Stimulated activated CD8-positive, alpha-beta memory T cell treated with anti-CD3 and anti-CD28 coated beads, Interleukin-7, amount 100 ng/mL, for 24 hours (primary cell): ENCODE measurements around the gene CDC42BPA.
"Not testable (repeated sequence)": the region's sequence is repeated elsewhere in the genome, so short reads cannot be mapped to it uniquely, and the experiment has no call there.

ENCODE experiments used
- DNase-seq: peaks from one replicate; pipeline ENCODE4 v3.0.0-alpha.2; 2020; ENCODE audit warnings: low read depth

CDC42BPA gene

GRCh38 chr1:226960944-226961765 lies 357.1 kb downstream of the CDC42BPA start:
- DNase-seq: no peak

DNA sequence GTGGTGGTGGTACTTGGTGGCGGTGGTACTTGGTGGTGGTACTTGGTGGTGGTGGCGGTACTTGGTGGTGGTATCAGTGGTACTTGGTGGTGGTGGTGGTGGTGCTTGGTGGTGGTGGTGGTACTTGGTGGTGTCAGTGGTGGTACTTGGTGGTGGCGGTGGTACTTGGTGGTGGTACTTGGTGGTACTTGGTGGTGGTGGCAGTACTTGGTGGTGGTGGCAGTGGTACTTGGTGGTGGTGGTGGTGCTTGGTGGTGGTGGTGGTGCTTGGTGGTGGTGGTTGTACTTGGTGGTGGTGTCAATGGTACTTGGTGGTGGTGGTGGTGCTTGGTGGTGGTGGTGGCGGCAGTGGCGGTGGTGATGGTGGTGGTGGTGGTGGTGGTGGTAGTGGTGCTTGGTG lies 358.0 kb downstream of the CDC42BPA start:
- no peak for DNase-seq

DNA sequence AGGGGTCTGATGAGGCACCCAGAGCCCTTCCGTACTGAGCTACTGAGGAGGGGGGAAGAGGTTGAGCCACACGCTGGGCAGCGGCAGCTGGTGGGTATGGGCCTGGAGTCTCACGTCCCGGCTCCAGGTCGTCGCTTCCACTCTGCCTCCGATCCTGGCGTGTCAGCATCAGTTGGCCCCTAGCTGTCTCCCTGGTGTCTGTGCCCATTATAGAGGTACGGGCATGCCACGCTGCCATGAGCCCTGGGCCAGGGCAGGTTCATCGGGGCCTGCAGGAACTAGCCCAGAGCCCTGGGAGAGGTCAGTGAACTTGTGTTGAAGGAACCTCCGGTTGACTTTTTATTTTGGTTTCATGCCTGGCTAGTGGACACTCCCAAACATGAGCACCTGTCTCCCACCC lies 360.0 kb downstream of the CDC42BPA start:
- no peak for DNase-seq

DNA sequence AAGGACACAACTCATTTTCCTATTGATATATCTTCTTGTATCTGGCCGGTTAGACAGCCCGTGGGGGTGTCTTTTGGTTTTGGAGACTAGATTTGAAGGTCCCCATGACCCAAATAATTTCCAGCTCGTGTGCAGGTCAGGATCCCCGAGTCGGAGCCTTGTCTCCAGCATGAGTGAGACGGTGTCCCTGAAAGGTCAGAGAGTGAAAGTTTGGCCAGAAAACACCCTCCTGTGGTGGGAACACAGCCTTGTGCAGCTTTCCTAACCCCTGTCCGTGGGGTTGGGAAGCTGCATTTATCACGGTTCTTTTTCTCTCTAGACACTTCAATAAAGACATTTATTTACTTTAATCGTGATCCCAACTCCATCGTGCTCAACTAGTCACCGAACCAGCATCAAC lies 360.6 kb downstream of the CDC42BPA start:
- DNase-seq: no peak

- DNase-seq: no peak
Measured at GRCh38 chr1:226956942-226957713, 361.2 kb downstream of the CDC42BPA start.

DNA sequence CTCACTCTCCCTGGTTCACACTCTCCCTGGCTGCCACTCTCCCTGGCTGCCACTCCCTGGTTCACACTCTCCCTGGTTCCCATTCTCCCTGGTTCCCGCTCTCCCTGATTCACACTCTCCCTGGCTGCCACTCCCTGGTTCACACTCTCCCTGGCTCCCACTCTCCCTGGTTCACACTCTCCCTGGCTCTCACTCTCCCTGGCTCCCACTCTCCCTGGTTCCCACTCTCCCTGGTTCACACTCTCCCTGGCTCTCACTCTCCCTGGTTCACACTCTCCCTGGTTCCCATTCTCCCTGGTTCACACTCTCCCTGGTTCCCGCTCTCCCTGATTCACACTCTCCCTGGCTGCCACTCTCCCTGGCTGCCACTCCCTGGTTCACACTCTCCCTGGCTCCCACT lies 362.4 kb downstream of the CDC42BPA start:
- DNase-seq: not testable (repeated sequence)

- no peak for DNase-seq
Measured at GRCh38 chr1:226954777-226955176, 363.5 kb downstream of the CDC42BPA start.

DNA sequence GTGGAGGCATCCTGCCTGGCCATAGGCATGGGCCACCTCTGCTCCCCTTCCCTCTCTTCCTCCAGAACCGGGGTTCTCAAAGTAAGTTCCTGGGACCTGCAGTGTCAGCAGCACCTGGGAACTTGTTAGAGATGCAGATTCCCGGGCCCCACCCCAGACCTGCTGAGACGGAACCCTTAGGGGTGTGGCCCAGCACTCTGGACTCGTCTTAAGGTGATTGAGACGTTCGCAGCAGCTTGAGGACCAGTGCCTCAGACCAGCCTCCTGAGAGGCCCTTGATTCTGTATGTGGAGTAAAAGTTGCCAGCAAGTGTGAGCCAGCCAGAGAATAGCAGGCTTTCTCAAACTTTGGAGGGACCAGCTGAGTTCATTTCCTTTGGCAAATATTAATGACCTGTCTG lies 364.0 kb downstream of the CDC42BPA start:
- DNase-seq: no peak

- DNase-seq: no peak
Measured at GRCh38 chr1:226953175-226953800, 365.0 kb downstream of the CDC42BPA start.

GRCh38 chr1:226952118-226952441 lies 366.2 kb downstream of the CDC42BPA start:
- no peak for DNase-seq

DNA sequence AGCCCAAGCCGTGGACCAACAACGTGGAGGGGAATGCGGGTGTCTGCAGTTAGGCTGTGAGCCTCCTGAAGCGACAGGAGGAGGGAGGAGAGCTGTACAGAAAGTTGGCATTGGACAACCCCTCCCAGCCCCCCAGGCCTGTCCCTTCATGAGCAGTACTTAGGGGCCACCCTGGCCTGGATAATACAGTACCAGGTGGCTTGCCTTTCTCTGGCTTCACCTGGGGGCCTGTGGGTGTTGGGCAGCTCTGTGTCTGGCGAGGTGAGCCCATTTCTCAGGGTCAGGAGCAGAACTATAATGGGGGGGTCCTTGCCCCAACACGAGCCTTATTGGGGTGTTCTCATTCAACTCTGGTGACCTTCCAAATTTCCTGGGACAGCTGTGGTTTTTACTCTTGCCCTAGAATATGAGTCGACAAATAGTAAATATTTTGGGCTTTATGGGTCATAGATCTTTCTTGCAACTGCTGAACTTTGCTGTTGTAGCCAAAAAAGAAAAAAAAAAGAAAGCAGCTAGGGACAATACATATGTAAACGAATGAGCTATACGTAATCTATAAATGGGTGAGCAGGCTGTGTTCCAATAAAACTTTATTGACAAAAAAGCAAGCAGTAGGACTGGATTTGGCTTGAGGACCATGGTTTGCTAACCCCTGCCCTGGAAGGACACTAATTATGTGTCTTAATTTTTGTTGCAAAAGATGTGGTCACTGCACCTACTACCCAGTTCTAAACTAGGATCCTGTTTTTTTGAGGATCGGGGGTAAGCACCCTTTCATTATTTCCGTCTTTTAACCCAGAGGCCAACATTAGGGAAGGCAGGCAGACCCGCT lies 366.8 kb downstream of the CDC42BPA start:
- no peak for DNase-seq

- DNase-seq: no peak
Measured at GRCh38 chr1:226950871-226951270, 367.4 kb downstream of the CDC42BPA start.

GRCh38 chr1:226950316-226950715 lies 368.0 kb downstream of the CDC42BPA start:
- no peak for DNase-seq

DNA sequence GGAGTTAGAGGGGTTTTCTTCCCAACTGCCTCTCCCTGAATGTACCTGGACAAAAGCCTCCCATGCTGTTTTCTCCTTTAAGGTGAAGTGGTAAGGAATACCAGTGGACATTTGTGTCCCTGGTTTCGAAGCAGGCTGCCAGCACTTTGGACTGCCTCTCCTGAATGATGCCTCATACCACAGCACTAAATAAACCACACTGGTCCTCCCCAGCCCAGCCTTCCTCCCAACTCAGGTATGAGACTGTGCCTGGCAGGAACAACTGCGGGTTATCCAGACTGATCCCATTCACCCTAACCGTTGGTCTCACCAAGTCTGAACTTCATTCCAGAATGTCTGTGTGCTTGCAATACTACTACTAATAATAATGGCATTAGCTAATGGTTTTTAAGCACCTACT lies 368.9 kb downstream of the CDC42BPA start:
- no peak for DNase-seq

DNA sequence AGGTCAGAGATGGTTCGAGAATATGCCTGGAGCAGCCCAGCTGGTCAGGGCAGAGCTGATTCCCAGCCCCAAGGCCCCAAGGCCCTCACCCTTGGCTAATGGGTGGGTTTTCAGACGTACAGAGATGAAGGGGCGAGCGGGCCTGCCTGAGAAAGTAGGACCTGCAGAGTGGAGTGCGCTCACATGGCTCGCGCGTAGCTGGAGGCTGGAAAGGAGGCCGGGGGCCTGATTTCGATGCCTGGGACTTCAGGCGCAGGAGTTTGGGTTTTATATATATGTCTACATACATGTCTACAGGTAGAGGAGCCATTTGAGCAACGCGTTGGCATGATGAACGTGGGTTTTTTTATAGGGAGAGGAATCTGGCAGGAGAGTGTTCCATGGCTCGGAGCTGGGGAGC lies 369.3 kb downstream of the CDC42BPA start:
- no peak for DNase-seq

GRCh38 chr1:226948480-226948879 lies 369.8 kb downstream of the CDC42BPA start:
- no peak for DNase-seq

GRCh38 chr1:226948051-226948450 lies 370.2 kb downstream of the CDC42BPA start:
- no peak for DNase-seq

GRCh38 chr1:226946841-226947240 lies 371.5 kb downstream of the CDC42BPA start:
- no peak for DNase-seq

GRCh38 chr1:226946285-226946684 lies 372.0 kb downstream of the CDC42BPA start:
- no peak for DNase-seq

- no peak for DNase-seq
Measured at GRCh38 chr1:226945858-226946245, 372.4 kb downstream of the CDC42BPA start.

GRCh38 chr1:226945106-226945857 lies 373.0 kb downstream of the CDC42BPA start:
- DNase-seq: no peak
